Stimulated activated CD4-positive, alpha-beta T cell treated with anti-CD3 and anti-CD28 coated beads, Interleukin-12 subunit alpha, Interleukin-12 subunit beta, amount 100 ng/mL, for 24 hours (primary cell): ENCODE data around the gene LY6G5C.

Experiments
- DNase-seq, 2 experiments: peaks; one replicate each; pipeline ENCODE4 v3.0.0-alpha.2; 2020; ENCODE audit warnings: low read depth in 2 of 2

LY6G5C gene

DNA sequence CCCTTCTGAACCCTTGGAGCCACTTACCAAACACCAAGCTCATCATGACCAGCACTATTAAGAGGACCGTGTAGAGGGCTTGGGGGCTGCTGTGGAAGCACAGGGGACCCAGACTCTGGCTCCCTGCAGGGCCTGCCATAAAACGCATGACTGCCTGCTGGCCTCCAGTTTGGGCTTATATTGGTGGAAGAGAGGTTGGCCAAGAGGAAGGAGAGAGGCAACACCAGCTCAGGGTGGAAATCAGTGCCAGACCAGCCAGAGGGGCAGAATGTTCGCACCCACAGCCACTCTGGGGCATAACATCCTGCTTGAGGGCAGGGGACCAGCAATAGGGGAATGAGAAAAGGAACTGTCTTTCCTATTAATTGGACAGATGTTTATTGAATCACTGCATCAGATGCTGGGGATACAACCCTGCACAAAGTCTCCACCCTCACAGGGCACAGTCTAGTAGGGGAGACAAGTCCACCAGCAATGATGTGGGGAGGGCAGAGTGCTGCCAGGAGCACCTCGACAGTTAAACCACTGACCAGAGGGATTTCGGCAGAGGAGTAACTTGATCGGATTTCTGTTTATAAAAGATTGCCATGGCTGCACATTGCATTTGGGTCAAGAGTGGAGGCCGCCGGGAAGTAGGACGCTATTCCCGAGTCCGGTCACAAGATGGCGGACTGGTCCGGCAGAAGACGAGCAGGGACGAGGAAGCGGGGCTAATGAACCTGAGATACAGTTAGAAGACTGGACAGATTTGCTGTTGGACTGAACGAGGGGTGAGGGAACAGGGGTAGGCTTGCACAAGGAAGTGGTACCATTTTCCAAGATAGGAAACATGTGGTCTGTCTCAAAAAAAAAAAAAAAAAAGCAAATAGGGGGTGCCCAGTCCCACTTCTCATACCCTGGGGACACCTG, at the start of gene LY6G5C:
LY6G5C (minus strand) TSS at position 842 of the 909 bp plus-strand sequence; CDS start at position 148, 694 bp downstream.
- peak in 1 of 2 experiments; percentile 50 for DNase-seq

GRCh38 chr6:31729979-31730630, 49.2 kb upstream of the LY6G5C start:
- peak in 1 of 2 experiments; percentile 53 for DNase-seq

DNA sequence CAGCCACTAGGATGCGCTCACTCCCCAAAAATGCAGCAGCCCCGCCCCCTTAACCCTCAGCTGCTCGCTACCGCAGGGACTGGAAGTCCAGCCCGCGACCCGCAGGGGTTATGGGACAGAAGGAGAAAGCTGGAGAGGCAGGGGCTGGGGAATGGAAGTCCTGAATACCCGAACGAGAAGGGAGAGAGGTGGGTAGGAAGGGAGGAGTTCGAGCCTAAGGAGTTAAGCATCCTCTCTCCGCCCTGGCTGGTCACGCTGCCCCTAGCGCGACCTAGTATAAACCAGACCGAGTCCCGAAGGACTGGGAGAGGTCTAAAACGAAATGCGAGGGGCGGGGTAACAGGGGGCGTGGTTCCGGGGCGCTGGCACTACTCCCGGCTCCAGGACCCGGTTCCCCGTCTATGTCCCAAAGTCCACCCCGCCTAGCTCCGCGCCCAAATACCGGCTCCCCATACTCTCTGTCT, 48.7 kb upstream of the LY6G5C start:
- DNase-seq = peak; percentile 46 to 76

GRCh38 chr6:31728767-31729514, 48.1 kb upstream of the LY6G5C start, which contains the start of gene DDAH2:
TSS of gene DDAH2 (minus strand) at chr6:31729299. CDS start at chr6:31729161, 138 bp downstream.
- DNase-seq = no peak

GRCh38 chr6:31727717-31728671, 47.1 kb upstream of the LY6G5C start:
- DNase-seq = no peak

DNA sequence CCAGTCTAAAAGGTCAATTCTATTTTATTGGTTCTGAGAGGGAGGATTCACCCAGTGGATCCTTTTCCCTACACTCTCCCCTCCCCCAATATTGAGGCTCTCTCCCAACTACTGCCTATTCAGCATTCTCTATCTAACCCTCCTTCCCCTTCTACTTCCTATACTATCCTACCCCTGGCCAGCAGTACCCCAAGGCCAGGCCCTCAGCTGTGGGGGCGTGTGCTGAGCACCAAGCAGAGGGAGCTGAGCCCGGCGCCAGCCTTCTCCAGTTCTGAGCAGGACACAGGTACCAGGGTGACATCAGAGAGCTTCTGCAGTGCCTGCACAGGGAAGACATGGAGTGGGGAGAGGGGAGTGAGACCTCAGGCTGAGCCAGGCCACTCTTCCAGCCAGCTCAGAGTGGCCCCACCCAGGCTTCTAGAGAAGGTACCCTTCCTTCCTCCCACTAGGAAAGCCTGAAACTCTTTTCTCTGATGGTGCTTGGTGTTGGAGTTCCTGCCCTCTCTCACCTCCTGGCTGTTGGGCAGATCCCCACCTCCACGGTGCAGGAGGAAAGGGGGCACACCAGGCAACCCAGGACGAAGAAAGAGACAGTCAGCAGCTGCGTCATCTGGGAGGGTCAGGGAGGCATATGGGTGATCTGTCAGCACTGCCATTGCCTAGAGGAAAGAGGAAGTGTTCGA, 46.3 kb upstream of the LY6G5C start:
- no peak for DNase-seq

DNA sequence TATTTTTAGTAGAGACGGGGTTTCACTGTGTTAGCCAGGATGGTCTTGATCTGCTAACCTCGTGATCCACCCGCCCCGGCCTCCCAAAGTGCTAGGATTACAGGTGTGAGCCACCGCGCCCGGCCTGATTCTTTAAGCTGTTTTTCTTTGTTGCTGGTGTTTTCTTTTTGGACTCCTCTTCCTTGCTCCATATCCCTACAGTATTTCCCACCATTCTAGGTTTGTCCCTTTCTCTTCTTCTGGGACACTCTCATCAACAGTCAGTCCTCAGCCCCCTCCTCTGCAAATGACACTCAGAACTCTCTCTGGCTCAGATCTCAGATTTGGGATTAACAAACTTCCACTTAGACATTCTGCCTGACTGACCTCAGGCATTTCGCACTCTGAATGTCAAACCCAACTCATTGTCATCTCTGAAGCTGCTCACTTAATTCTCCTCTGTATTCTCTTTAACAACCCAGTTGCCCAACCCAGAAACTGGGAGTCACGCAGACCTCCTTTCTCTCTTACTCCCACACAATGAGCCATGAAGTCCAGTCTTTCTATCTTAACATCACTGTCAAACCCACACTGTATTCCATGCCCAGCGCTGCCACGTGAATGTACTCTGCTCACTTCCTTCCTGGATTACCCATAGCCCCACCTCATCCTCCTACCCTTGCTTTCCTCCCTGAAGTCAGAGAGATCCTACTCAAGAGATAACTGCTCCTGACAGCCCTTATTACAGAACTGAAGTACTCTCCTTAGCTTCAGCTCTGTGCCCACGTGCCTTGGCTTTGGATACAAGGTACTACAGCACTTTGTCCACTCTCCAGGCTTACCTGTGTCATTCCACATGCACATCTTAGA, 44.9 kb upstream of the LY6G5C start:
- DNase-seq = no peak

- DNase-seq = no peak
Measured at GRCh38 chr6:31723980-31724691, 43.3 kb upstream of the LY6G5C start.

DNA sequence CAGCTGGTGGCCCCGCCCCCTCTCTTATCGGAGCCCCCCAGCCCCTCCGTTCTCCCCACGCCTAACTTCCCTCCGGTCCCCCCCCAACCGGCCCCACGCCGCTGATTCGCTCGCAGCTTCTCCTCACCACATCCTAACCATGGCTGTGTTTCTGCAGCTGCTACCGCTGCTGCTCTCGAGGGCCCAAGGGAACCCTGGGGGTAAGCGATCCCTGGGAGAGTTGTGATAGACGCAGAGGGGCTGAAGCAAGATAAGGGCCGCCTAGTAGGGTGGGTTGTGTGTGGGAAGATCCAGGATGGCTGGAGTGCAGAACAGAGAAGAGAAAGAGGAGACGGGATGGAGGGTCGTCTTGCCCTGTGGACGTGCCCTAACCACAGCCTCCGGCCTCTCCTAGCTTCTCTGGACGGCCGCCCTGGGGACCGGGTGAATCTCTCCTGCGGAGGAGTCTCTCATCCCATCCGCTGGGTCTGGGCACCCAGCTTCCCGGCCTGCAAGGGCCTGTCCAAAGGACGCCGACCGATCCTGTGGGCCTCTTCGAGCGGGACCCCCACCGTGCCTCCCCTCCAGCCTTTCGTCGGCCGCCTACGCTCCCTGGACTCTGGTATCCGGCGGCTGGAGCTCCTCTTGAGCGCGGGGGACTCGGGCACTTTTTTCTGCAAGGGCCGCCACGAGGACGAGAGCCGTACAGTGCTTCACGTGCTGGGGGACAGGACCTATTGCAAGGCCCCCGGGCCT, 42.5 kb upstream of the LY6G5C start, which contains the start of gene MPIG6B:
MPIG6B (plus strand) TSS at position 129 of the 735 bp plus-strand sequence; CDS start at position 140, 11 bp downstream.
- DNase-seq = no peak

- no peak for DNase-seq
Measured at GRCh38 chr6:31722173-31722572, 41.3 kb upstream of the LY6G5C start.

GRCh38 chr6:31721351-31722020, 40.6 kb upstream of the LY6G5C start, which contains the start of gene LY6G6C:
TSS of gene LY6G6C (minus strand) at chr6:31721746. CDS start at chr6:31721679, 67 bp downstream.
- no peak for DNase-seq

DNA sequence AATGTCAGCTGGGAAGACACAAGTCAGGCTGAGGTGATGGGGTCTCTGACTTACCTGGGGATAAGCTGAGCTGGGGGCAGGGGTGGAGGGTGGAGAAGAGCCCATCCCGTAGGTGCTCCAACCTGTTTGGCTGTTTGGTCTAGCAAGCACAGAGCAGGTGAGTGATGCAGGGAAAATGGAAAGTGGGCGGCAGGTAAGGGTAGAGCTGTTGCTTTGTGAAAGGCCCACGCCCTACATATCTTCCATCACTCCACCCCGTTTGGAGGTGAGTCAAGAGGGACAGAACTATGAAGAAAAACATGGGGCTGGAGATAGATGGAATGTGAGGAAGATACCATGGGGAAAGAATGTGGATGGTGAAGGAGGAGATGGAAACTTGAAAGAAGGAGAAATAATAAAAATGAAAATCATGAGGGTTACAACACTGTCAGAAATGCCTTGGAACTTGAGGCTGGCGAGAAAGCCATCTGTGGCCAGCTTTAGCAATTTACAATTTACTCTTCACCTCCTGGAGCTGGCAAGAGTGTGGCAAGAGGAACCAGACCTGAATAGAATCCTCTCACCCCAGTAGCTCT, 39.4 kb upstream of the LY6G5C start:
- DNase-seq = no peak

- no peak for DNase-seq
Measured at GRCh38 chr6:31719001-31719400, 38.1 kb upstream of the LY6G5C start.

DNA sequence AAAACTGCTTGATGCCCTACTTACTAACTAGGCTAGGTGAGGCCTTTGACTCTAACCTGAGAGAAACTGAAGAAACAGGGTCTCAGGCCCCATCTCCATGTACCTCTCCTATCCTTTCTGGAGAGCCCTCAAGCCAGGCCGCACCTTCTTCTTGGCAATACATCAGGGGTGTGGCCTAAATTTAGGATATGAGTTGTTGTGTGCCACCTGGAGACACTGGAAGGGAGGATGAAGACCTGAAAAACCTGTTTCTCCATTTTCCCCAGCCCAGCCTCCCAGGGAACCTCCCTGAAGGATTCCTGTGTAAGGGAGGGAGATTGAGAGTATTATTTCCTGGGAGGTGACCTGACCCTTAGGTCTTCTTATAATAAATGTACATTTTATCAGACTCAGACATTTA, 37.4 kb upstream of the LY6G5C start:
- DNase-seq = no peak

- no peak for DNase-seq
Measured at GRCh38 chr6:31717499-31718222, 36.8 kb upstream of the LY6G5C start.
